ENCODE results near the gene RHAG.
"Not testable (repeated sequence)": the region's sequence is repeated elsewhere in the genome, so short reads cannot be mapped to it uniquely, and the experiment has no call there.

RHAG gene

GRCh38 chr6:49636713-49637349 lies at the start of gene RHAG:
TSS of gene RHAG (minus strand) at chr6:49636839. CDS start at chr6:49636812, 27 bp downstream.
- DNase-seq, result no peak

DNA sequence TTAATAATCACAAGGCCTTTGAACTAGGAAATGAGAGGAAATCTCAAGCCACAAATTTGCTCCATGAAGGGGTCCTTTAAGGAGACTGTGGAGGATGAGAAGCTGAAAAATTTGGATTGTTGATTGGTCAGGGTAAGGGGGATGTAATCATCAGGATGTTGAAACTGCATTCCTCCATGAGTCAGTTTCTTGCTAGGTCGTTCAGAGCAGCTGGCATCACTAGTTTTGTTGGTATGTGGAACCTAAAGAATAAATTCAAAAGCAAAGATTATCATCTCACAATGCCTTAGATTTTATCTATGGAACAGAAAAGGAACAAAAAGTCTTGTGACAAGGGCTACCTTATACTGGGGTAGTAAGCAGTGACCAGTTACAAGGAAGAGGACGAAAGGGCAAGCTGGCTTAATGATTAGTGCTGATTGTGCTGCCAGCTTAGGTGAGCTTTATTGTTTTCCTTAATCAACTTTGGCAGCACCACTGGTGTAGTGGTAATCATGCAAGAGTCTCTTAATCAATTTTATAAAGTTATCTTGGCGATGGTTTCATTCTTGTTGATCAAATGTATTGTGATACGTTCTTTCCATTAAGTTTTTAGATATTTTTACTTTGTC lies 40.1 kb upstream of the RHAG start:
- no peak for DNase-seq

GRCh38 chr6:49675816-49676215 lies 39.2 kb upstream of the RHAG start:
- DNase-seq, result no peak

DNA sequence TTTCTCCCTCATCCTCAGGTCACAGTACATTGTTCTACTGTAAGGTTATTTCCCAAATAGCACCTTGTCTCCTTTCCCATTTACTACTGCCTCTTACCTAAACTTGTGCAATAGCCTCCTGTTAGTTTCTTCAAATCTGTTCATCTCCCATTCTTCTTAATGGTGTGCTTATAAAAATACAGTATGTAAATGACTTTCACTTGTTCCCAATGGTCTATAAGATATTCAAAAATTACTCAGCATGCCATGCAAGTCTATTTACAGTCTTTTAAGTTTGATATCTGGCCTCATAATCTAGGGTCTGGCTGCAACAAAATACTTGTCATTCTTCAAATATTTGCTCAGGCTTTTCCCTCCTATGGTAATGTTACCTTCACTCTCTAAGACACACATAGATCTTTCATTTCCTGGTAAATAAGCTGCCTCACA lies 31.5 kb upstream of the RHAG start:
- no peak for DNase-seq

- no peak for DNase-seq
Observed at GRCh38 chr6:49666930-49667757, 30.5 kb upstream of the RHAG start.

DNA sequence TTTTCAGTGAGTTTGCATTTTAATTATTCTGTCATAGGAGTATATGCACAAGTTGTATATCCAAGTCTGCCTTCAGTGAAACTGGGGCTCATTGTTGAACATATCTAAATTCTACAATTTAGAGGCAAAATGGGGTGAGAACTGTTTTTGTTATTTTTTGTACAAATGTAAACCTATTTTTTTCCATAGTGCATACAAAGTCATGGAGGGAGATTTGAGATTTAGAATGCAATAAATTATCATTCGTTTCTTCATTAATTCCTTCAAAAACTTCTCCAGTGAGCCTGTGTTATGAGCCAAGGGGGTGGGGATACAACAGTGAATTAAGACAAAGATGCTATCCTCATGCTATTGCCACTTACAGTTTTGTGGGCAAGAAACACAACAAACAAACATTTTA lies 29.8 kb upstream of the RHAG start:
- DNase-seq, result no peak

- DNase-seq, result no peak
Observed at GRCh38 chr6:49664817-49665216, 28.2 kb upstream of the RHAG start.

- not testable (repeated sequence) for DNase-seq
Observed at GRCh38 chr6:49664054-49664453, 27.4 kb upstream of the RHAG start.

DNA sequence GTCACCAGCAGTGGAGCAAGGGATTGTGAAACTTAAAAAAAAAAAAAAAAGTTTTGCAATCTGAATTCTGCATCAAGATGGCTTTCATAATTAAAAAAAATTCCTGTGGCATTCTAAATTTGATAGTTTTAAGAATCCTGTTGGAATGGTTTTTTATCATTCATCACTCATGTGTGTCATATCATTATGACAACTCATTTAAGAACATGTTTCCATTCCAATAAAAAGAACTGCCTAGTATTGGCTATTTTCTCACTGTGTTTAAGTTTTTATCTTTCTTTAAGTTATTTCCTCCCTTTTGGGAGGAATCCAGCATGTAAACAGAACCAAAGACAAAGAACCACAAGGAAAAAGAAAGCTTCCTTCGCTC lies 26.2 kb upstream of the RHAG start:
- no peak for DNase-seq

GRCh38 chr6:49662231-49662891 lies 25.7 kb upstream of the RHAG start:
- DNase-seq, result no peak

DNA sequence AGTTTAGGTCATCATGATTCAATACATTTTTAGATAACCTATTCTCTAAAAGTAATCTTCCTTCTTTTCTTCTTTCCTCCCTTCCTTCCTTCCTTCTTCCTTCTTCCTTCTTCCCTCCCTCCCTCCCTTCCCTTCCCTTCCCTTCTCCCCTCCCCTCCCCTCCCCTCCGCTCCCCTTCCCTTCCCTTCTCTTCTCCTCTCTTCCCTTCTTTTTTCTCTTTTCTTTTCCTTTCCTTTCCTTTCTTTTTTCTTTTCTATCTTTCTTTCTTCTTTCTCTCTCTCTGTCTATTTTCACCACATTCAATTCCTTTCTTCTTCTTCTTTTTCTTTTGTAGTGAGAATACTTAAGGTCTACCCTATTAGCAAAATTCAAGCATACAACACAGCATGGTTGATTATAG lies 17.3 kb upstream of the RHAG start:
- DNase-seq, result no peak

DNA sequence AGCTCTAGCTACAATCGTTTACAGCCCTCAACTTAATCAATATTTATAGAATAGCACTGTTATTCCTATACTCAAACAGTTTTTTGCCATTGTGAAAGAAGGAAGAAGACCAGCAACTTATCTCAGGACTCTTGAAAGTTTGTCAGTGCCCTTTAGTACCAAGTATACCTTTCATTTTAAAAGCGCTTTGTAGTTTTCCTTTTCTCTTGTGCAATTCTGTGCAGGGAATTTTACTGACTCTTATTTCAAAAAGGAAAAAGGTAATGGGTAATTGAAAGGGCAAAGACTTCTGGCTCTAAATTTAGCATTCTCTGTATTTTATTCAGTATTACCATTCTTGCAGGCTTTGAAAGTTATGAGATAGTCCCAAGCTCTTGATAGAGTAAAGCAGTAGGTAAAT lies 16.8 kb upstream of the RHAG start:
- DNase-seq, result no peak

DNA sequence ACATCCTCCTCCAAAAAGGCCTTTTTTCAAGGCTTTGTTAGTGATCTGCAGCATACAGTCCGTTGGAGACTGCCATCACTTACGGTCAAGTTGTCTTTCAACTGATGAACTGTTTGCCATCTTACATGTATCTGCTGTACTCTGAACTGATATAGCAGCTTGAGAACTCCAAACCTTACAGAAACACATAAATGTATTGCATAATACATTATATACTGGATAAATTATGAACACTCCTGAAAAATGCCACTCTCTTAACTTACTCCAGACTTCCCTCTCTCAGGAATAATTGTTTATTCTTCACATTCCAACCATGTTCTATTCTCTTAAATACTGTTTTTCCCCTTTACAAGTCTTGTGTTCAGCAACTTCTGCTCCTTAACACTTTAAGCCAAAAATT lies 14.6 kb upstream of the RHAG start:
- DNase-seq, result no peak

DNA sequence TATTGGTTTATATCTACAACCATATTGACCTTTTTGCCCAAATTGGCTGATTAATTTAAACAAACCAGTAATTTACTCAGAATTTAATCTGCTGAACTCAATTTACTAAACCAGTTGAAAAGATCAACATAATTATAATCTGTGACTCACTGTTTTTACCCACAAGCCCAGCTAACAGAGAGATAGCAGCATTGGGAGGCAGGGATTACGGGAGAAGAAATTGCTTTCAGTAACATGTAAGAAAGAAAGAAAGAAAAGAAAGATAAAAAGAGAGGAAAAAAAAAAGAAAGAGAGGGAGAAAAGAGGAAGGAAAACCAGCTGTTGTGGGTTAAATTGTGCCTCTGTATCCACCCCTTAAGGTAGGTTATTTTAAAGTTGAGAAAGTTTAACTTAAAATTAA lies 13.3 kb upstream of the RHAG start:
- DNase-seq, result no peak

- no peak for DNase-seq
Observed at GRCh38 chr6:49648036-49648435, 11.4 kb upstream of the RHAG start.

- DNase-seq, result no peak
Observed at GRCh38 chr6:49647476-49647875, 10.8 kb upstream of the RHAG start.

DNA sequence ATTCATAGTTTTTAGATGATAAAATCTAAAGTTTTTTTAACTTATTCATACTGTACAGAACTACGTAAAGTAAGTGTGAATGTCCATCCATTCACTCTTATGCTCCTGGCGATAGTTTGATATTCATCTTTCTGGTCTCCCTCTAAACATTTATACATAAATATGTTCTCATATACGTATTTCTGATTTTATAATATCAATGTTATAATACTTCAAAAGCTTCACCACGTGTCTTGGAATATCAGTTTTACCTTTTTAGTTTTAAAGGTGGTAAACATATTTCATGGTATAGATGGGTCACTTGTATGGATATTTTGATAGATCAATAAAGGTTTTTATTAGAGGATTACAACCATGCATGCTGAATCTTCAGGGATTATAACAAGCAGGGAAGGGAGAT lies 10.3 kb upstream of the RHAG start:
- no peak for DNase-seq

- DNase-seq, result no peak
Observed at GRCh38 chr6:49646130-49646824, 9.6 kb upstream of the RHAG start.

DNA sequence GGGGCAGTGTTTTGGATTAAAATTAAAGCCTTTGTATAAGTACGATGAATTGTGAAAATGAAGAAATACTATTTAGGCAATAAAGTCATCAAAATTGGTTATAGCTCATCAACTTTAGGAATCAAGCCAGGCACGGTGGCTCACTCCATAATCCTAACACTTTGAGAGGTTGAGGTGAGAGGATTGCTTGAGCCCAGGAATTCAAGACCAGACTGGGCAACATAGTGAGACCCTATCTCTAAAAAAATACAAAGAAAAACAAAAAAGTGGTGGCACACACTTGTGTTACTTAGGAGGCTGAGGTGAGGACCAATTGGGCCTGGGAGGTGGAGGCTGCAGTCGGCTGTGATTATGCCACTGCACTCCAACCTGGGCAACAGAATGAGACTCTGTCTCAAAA lies 8.5 kb upstream of the RHAG start:
- DNase-seq, result no peak

- no peak for DNase-seq
Observed at GRCh38 chr6:49639177-49639817, 2.7 kb upstream of the RHAG start.

DNA sequence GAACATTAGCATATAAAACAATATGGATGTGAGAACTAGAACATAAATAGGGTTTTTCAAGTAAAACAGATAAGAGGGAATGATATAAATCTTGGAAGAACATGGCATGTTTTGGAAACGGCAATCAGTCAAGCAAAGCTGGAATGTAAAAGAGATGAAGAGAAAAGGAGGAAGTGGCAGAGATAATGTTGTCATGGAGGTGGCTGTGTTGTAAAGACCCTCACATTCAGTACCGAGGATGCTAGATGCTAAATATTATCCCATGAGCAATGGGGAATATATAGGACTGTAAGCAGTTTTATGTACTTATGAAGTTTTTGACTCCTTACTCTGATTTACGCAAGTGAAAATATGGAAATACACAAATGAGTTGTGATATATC lies 702 bp upstream of the RHAG start:
- no peak for DNase-seq

GRCh38 chr6:49635978-49636712 lies 494 bp downstream of the RHAG start:
- DNase-seq, result no peak

Data from NCI-H1694 treated with DMSO at 0.1 percent for 48 hours (cell line).